ENCODE results near the gene MYH9.

MYH9 gene

GRCh38 chr22:36351921-36352802 lies 35.6 kb downstream of the MYH9 start:
- H3K27me3 Mint-ChIP-seq (ENCODE audit: low read depth) = no peaks in the 10 kb centered on the region
- H3K9me3 Mint-ChIP-seq = no peaks in the 10 kb centered on the region
- peaks cover 55% of the 10 kb centered on the region for H3K4me1 Mint-ChIP-seq
- peaks cover 13% of the 10 kb centered on the region for H3K36me3 Mint-ChIP-seq (ENCODE audit: low read depth)
- TF ChIP-seq, protein P1, sequence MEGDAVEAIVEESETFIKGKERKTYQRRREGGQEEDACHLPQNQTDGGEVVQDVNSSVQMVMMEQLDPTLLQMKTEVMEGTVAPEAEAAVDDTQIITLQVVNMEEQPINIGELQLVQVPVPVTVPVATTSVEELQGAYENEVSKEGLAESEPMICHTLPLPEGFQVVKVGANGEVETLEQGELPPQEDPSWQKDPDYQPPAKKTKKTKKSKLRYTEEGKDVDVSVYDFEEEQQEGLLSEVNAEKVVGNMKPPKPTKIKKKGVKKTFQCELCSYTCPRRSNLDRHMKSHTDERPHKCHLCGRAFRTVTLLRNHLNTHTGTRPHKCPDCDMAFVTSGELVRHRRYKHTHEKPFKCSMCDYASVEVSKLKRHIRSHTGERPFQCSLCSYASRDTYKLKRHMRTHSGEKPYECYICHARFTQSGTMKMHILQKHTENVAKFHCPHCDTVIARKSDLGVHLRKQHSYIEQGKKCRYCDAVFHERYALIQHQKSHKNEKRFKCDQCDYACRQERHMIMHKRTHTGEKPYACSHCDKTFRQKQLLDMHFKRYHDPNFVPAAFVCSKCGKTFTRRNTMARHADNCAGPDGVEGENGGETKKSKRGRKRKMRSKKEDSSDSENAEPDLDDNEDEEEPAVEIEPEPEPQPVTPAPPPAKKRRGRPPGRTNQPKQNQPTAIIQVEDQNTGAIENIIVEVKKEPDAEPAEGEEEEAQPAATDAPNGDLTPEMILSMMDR (IDR thresholded peaks at IDR 0.05; ENCODE audit: unreplicated experiment in 3 of 3) = no peak
- H3K4me3 Mint-ChIP-seq = peak overlapping the region in 1 of 3 experiments; percentile 24
- peak overlapping the region; percentile 90 to 93 (median 91) for H3K27ac Mint-ChIP-seq

DNA sequence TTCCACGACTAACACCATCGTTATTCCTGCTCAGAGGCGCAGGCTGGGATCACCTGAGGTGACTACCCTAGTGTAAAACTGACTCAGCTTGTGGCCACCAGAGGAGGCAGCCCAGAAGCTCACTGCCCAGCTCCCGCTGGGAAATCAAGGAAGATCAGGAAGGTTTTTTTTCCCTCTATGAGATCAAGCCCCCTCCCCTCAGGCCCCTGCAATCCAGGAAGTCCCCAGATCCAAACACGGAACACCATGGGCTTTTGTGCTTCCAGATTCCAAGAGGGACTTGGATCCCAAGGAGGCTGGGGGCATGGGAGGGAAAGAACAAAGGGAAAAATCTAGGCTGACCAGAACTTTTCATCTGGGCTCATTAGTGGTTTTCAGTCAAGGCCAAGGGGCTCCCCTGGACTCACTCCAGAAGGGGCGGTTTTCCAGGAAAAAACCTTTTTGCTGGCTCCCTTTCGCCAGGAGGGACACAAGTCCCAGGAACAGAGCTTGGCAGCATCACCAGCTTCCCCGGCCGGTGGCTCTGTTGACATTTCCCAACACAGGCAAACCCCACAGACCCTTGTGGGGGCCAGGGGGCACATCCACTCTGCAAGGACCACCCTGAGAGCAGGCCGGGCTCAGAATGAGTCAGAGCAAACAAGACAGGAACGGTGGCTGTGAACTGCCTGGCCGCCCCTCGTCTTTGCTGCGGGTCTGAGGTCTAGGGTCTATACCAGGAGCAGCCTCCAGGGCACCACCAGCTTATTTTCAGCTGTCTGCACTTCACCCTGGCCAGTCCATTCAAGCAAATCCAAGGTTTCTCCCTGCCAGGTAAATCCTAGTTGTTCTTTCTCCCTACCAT lies 36.8 kb downstream of the MYH9 start:
- peaks cover 50% of the 10 kb centered on the region for H3K4me1 Mint-ChIP-seq
- TF ChIP-seq, protein P1 (IDR thresholded peaks at IDR 0.05; ENCODE audit: unreplicated experiment in 3 of 3) = no peak
- peaks cover 15% of the 10 kb centered on the region for H3K36me3 Mint-ChIP-seq (ENCODE audit: low read depth)
- peak overlapping the region; percentile 90 to 93 (median 91) for H3K27ac Mint-ChIP-seq
- H3K9me3 Mint-ChIP-seq = no peaks in the 10 kb centered on the region
- no peaks in the 10 kb centered on the region for H3K27me3 Mint-ChIP-seq (ENCODE audit: low read depth)
- H3K4me3 Mint-ChIP-seq = no peak overlapping the region

- peaks cover 42% of the 10 kb centered on the region for H3K4me1 Mint-ChIP-seq
- peak overlapping the region in 1 of 3 experiments; percentile 34 for H3K4me3 Mint-ChIP-seq
- no peaks in the 10 kb centered on the region for H3K27me3 Mint-ChIP-seq (ENCODE audit: low read depth)
- H3K27ac Mint-ChIP-seq = peak overlapping the region; percentile 77 to 95 (median 87)
- peaks cover 9% of the 10 kb centered on the region for H3K36me3 Mint-ChIP-seq (ENCODE audit: low read depth)
- no peaks in the 10 kb centered on the region for H3K9me3 Mint-ChIP-seq
- TF ChIP-seq, protein P1 (IDR thresholded peaks at IDR 0.05; ENCODE audit: unreplicated experiment in 3 of 3) = no peak
Observed at GRCh38 chr22:36349726-36350125, 38.0 kb downstream of the MYH9 start.

GRCh38 chr22:36348760-36349159 lies 39.0 kb downstream of the MYH9 start:
- Mint-ChIP-seq H3K27me3 (ENCODE audit: low read depth) (no peaks in the 10 kb centered on the region), H3K4me3 (no peak overlapping the region)

DNA sequence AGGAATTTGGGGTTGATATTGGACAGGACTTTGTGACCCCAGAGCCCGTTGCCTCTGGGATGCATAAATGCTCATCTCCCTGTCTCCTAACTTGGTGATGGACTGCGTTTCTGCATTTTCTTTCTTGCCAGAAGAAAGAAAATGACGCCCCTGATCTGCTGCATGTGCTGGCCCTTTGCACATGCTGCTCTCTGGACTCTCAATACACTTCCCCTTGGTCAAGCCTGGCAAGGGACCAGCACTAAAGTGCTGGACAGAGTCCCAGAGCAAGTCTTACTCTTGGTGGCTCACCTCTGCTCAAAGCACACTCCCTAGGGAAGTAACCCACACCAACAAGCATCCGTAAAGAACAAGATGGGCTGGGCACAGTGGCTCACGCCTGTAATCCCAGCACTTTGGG lies 40.7 kb downstream of the MYH9 start:
- Mint-ChIP-seq H3K4me1 (peaks cover 37% of the 10 kb centered on the region), H3K36me3 (ENCODE audit: low read depth) (peaks cover 28% of the 10 kb centered on the region), H3K9me3 (no peaks in the 10 kb centered on the region), H3K27ac (no peak overlapping the region), H3K27me3 (ENCODE audit: low read depth) (no peaks in the 10 kb centered on the region), H3K4me3 (no peak overlapping the region)
- TF ChIP-seq, protein P1 (IDR thresholded peaks at IDR 0.05; ENCODE audit: unreplicated experiment in 3 of 3) = no peak

More at GRCh38 chr22:36348760-36349159, 39.0 kb downstream of the MYH9 start:
- TF ChIP-seq, protein P1 (IDR thresholded peaks at IDR 0.05; ENCODE audit: unreplicated experiment in 3 of 3) = no peak
- Mint-ChIP-seq H3K27ac (peak overlapping the region in 2 of 3 experiments; percentile 46 to 51), H3K4me1 (peaks cover 49% of the 10 kb centered on the region), H3K36me3 (ENCODE audit: low read depth) (peaks cover 17% of the 10 kb centered on the region), H3K9me3 (no peaks in the 10 kb centered on the region)

All from nephron (organoid).